Epithelial cell of prostate (primary cell): ENCODE data around the gene SNX30.

Experiments used
- DNase-seq: peaks from one replicate; pipeline ENCODE4 v3.0.0-alpha.2; 2011; ENCODE audit warnings: low read depth, low spot score
- H3K27ac ChIP-seq: fragments of 450-650 bp; 2 replicates; pipeline ENCODE4 v1.5.1; 2017; ENCODE audit warnings: mild to moderate bottlenecking

Gene SNX30

DNA sequence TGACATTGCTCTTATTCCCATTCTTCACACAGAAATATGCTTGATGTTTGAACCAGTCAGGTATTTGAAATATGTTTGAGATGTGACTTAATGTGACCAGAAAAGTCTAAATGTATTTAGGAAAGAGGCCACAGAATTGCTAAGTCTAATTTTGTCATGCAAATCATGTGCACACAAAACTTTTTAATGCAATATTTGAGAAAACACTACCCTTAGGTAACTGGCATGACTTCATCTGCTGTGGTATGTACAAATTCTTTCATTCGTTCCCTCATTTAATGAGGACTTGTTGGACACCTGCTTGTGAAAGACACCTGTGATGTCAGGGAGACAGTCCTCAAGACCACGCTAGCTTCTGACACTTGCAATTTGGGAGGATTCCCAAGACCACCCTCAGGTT is 161.2 kb downstream of the SNX30 start:
- H3K27ac ChIP-seq, result no peak overlapping the region
- DNase-seq, result no peak

DNA sequence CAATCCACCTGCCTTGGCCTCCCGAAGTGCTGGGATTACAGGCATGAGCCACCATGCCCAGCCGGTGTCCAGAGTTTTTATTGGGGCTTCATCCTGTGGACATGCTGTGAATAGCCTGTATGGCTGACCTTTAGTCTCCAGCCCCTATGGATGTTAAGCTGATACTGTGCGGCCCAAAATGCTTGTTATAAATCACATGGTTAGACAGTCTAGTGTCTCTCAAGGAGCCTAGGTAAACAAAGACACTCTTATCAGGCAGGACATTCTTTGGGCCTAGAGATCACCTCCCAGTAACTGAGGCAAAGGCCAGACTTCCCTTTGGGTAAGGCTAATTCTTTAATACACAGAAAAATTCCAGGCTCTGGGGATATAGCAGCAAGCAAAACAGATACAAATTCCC is 162.1 kb downstream of the SNX30 start:
- H3K27ac ChIP-seq, result no peak overlapping the region
- DNase-seq, result no peak

DNA sequence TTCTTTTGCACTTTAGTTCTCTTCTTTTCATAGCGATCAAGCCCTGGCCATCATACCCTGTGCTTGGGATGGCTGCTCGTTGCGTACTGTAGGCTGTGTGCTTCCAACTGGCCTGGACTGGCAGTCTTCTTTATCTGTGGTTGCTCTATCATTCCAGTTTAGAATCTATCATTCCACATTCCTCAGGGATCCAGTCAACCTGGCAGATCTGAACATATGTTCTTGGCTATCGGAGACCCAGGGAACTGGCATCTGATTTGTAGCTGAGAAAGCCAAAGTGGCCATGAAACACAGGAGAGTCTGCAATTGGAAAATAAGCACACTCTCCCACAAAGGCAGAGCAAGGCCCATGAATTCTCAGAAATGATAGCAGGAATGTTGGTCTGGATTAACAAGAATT is 162.8 kb downstream of the SNX30 start:
- no peak for DNase-seq
- H3K27ac ChIP-seq, result no peak overlapping the region

DNA sequence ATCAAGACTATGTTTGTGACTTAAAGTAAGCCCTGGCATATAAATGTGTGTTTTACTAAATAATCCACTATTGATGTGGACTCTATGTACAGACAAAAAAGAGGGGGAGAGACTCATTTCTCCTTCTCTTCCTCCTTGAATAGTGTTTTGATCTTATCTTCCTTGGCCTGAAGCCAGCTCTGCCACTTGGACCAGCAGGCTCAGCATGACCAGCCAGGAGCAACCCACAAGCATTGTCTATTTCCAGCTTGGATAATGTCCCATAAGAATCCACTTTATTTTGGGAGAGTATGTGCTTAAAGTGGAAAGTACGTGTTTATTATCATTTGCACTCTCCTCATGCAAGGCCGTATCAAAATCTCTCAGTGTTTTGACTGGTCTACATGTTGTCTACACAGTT is 164.0 kb downstream of the SNX30 start:
- H3K27ac ChIP-seq, result no peak overlapping the region
- no peak for DNase-seq

DNA sequence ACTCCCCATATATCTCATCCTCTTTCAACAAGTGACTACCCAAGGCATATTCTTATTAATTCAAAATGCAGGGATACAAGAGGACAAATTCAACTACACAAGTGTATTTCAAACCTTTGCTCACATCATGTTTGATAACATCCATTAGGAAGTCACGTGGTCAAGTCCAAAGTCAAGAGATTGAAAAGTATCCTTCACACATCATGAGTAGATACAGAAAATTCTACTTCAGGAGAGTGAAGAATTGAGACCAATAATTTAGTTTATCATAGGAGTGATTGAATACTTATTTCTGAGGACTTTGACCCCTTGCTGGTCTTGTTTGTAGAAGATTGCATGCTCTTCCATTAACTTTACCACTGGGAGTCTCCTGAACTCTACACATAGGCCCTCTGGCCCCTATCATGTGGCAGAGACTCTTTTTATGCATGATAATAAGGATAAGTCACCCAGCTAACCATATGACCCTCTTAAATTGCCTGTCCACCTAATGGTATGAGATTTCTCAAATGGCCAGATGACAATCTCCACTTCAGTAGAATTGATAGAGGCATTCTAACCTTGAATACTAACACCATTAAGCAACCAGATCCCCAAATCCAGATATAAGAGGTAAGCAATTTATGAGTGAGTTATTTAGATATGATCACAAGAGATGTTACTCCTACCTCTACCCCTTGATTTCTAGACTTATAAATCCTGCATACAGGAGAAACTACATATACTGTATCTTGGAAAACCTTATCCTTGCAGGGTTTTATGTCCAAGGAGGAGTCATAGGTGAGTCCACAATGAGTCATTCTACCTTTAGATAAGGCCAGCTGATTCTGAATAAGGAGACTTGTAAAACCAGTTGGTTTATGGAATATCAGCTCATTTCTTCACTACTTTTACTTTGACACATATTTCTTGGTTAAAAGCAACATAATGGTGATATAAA is 166.8 kb downstream of the SNX30 start:
- DNase-seq, result no peak
- H3K27ac ChIP-seq, result no peak overlapping the region

DNA sequence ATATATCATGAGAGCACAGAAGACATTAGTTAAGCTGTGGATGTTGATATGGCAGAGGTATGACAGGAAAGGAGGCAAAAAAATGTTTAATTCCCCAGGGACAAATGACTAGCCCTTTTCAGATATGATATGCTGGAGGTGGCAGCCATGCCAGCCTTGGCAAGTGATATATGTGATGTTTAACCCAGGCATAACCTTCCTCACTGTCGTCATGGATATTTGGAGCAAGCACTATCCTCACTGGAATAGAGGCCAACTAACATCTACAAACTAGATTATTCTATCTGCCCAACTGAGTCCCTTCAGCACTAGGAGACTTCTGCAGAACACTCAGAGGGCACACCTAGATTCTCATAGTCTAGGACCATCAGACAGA is 167.4 kb downstream of the SNX30 start:
- no peak overlapping the region for H3K27ac ChIP-seq
- no peak for DNase-seq

DNA sequence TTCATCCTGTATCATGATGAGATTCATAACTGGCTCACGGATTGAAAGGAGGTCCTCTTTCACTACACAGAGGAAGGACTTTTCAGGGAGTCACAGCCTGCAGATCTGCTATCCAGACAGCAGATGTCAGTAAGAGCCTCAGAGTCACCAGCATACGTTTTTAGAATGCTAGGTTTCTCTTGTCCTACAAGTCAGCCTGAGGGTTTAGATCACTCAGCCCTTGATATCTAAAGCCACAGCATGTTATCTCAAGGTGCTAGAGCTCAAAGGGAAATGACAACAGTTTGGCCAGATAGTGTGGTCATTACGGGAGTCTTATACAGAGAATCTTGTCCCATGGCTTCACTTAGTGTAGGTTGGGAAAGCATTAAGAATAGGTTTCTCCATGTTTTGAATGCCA is 171.0 kb downstream of the SNX30 start:
- DNase-seq, result no peak

More for the DNA sequence above, 171.0 kb downstream of the SNX30 start:
- no peak overlapping the region for H3K27ac ChIP-seq
